ENCODE results near the gene ADARB1. TPM values are rescaled to one million over a fixed set of nuclear protein-coding genes. Genes with fewer than 3 reads are reported as not detected.

Gene ADARB1
- polyA plus RNA-seq, 1 donor (not counting 4 experiments of a cell fraction or from before 2014, with no cell fraction given), result 13.0 TPM

DNA sequence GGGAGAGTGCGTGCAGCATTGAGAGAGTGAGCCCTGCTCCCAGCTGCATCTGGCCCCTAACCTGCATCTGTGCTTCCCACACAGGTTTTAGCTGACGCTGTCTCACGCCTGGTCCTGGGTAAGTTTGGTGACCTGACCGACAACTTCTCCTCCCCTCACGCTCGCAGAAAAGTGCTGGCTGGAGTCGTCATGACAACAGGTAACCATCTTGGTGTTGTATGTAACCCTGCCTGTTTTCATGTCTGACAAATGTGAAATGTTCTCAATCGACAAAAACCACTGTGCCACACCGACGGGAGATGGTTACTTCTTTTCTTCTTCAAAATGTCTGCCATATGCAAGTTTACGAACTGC is 105.8 kb downstream of the ADARB1 start:
- no peak overlapping the region for H3K4me3 ChIP-seq (ENCODE audit: control insufficient read depth in 2 of 3, extremely low read depth in 1 of 3, insufficient read depth in 2 of 3, low read depth in 1 of 3, low read length in 3 of 3)
- peaks cover 16 to 32% of the 10 kb centered on the region in 2 experiments for H3K36me3 ChIP-seq (ENCODE audit: control insufficient read depth in 2 of 2, extremely low read depth in 1 of 2, insufficient read depth in 2 of 2, low read length in 2 of 2)
- H4K20me1 ChIP-seq (ENCODE audit: control insufficient read depth, extremely low read depth, insufficient read depth, low read length), result no peaks in the 10 kb centered on the region
- FAIRE-seq (no peak), DNase-seq (ENCODE audit: low read depth, low spot score) (no peak)
- no peaks in the 10 kb centered on the region for H3K9me3 ChIP-seq (ENCODE audit: control insufficient read depth, low read depth, low read length)
- no peak for TF ChIP-seq EZH2 (IDR thresholded peaks at IDR 0.05; ENCODE audit: low read length)
- TF ChIP-seq, protein P1, sequence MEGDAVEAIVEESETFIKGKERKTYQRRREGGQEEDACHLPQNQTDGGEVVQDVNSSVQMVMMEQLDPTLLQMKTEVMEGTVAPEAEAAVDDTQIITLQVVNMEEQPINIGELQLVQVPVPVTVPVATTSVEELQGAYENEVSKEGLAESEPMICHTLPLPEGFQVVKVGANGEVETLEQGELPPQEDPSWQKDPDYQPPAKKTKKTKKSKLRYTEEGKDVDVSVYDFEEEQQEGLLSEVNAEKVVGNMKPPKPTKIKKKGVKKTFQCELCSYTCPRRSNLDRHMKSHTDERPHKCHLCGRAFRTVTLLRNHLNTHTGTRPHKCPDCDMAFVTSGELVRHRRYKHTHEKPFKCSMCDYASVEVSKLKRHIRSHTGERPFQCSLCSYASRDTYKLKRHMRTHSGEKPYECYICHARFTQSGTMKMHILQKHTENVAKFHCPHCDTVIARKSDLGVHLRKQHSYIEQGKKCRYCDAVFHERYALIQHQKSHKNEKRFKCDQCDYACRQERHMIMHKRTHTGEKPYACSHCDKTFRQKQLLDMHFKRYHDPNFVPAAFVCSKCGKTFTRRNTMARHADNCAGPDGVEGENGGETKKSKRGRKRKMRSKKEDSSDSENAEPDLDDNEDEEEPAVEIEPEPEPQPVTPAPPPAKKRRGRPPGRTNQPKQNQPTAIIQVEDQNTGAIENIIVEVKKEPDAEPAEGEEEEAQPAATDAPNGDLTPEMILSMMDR (optimal IDR thresholded peaks at IDR 0.05 in 1 of 3, IDR thresholded peaks at IDR 0.05 in 1 of 3, conservative IDR thresholded peaks at IDR 0.05 in 1 of 3; ENCODE audit: extremely low read depth in 1 of 3, insufficient read depth in 2 of 3, low read length in 3 of 3), result no peak
- dilution Hi-C loops (cut with MboI; ENCODE audit: extremely low pct_ligation_motif_present, low sequenced_read_pairs), result no loop called here
- no peaks in the 10 kb centered on the region for H3K27me3 ChIP-seq (ENCODE audit: control insufficient read depth, extremely low read depth, insufficient read depth, low read length)
- H3K79me2 ChIP-seq (ENCODE audit: control insufficient read depth, insufficient read depth, low read length), result no peaks in the 10 kb centered on the region
- H2AFZ ChIP-seq (ENCODE audit: control insufficient read depth, low read length), result no peak overlapping the region
- H3K4me2 ChIP-seq (ENCODE audit: control insufficient read depth, extremely low read depth, insufficient read depth, low read depth, low read length), result no peak overlapping the region
- H3K4me1 ChIP-seq (ENCODE audit: control insufficient read depth, extremely low read depth, insufficient read depth, low read length), result no peaks in the 10 kb centered on the region
- H3K9ac ChIP-seq (ENCODE audit: control insufficient read depth, extremely low read depth, insufficient read depth, low read length), result no peak overlapping the region
- no peaks in the 10 kb centered on the region for H3K9me1 ChIP-seq (ENCODE audit: control insufficient read depth, extremely low read depth, insufficient read depth, low read length)
- H3K27ac ChIP-seq (ENCODE audit: control insufficient read depth, insufficient read depth, low read length), result no peak overlapping the region

- H3K79me2 ChIP-seq (ENCODE audit: control insufficient read depth, insufficient read depth, low read length), result no peaks in the 10 kb centered on the region
- DNase-seq (ENCODE audit: low read depth, low spot score) (no peak), FAIRE-seq (no peak)
- H3K27ac ChIP-seq (ENCODE audit: control insufficient read depth, insufficient read depth, low read length), result no peak overlapping the region
- dilution Hi-C loops (cut with MboI; ENCODE audit: extremely low pct_ligation_motif_present, low sequenced_read_pairs), result no loop called here
- no peaks in the 10 kb centered on the region for H4K20me1 ChIP-seq (ENCODE audit: control insufficient read depth, extremely low read depth, insufficient read depth, low read length)
- peaks cover 4% of the 10 kb centered on the region for H3K9me3 ChIP-seq (ENCODE audit: control insufficient read depth, low read depth, low read length)
- H2AFZ ChIP-seq (ENCODE audit: control insufficient read depth, low read length), result no peak overlapping the region
- H3K27me3 ChIP-seq (ENCODE audit: control insufficient read depth, extremely low read depth, insufficient read depth, low read length), result no peaks in the 10 kb centered on the region
- H3K4me1 ChIP-seq (ENCODE audit: control insufficient read depth, extremely low read depth, insufficient read depth, low read length), result no peaks in the 10 kb centered on the region
- H3K9ac ChIP-seq (ENCODE audit: control insufficient read depth, extremely low read depth, insufficient read depth, low read length), result no peak overlapping the region
- H3K9me1 ChIP-seq (ENCODE audit: control insufficient read depth, extremely low read depth, insufficient read depth, low read length), result no peaks in the 10 kb centered on the region
- H3K4me2 ChIP-seq (ENCODE audit: control insufficient read depth, extremely low read depth, insufficient read depth, low read depth, low read length), result no peak overlapping the region
- H3K36me3 ChIP-seq (ENCODE audit: control insufficient read depth in 2 of 2, extremely low read depth in 1 of 2, insufficient read depth in 2 of 2, low read length in 2 of 2), result peaks cover 18 to 23% of the 10 kb centered on the region in 2 experiments
- TF ChIP-seq, protein P1 (optimal IDR thresholded peaks at IDR 0.05 in 1 of 3, IDR thresholded peaks at IDR 0.05 in 1 of 3, conservative IDR thresholded peaks at IDR 0.05 in 1 of 3; ENCODE audit: extremely low read depth in 1 of 3, insufficient read depth in 2 of 3, low read length in 3 of 3), result no peak
- no peak for TF ChIP-seq EZH2 (IDR thresholded peaks at IDR 0.05; ENCODE audit: low read length)
- H3K4me3 ChIP-seq (ENCODE audit: control insufficient read depth in 2 of 3, extremely low read depth in 1 of 3, insufficient read depth in 2 of 3, low read depth in 1 of 3, low read length in 3 of 3), result no peak overlapping the region
Observed at GRCh38 chr21:45182958-45183357, 108.6 kb downstream of the ADARB1 start.
